ENCODE measurements around the gene DPP6.

Gene DPP6

DNA sequence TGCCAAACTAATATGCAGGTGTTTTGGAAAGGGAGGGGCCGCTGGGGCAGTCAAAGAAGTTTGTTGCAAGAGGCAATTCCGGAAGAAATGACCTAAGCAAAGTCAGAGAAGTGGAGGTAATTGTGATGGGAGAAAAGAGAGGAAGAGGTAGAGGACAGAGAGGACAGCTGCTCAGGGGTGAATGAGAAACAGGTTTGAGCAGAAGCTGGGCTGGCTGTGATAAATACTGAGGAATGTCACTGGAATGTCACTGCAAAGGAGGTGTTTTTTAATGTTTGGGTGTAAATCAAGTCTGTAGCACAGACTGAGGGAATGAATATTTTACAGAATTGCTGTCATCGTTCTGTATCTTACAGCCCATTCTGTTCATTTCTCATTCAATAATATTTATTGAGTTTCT lies 207.2 kb downstream of the DPP6 start:
- FAIRE-seq (no peak), DNase-seq (ENCODE audit: insufficient read length, low spot score) (no peak)
- no peak for TF ChIP-seq POLR2A (IDR thresholded peaks at IDR 0.05; ENCODE audit: low read depth, low read length)
- TF ChIP-seq POU2F2 (IDR thresholded peaks at IDR 0.05; ENCODE audit: low read depth, low read length), result no peak
- no peak for TF ChIP-seq SPI1 (IDR thresholded peaks at IDR 0.05; ENCODE audit: low read depth, low read length)
- TF ChIP-seq POLR2AphosphoS5 (IDR thresholded peaks at IDR 0.05; ENCODE audit: low read depth, low read length), result no peak
- no peak for TF ChIP-seq PAX5 (IDR thresholded peaks at IDR 0.05; ENCODE audit: insufficient read depth, low read length, severe bottlenecking)
- TF ChIP-seq TAF1 (IDR thresholded peaks at IDR 0.05; ENCODE audit: low read depth, low read length), result no peak

DNA sequence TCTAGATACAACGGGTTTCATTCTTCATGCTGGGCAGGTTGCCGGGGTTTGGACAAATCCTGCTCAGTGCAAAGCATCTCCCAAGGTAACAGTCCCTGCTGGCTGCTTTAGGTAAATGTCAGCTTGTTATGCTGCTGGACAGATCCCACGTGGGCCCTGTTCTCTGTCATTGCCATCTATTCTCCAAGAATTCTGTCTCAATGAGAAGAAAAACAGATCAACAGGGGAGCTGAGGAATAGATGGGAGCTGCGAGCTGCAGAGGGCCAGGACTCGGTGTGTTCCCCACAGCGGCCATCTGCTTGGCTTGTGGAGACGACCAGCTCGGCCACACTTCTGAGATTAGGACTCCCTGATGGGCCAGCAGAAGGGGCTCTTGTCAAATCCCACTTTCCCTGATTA lies 235.2 kb downstream of the DPP6 start:
- FAIRE-seq, result no peak
- no peak for DNase-seq (ENCODE audit: insufficient read length, low spot score)
- TF ChIP-seq POU2F2 (IDR thresholded peaks at IDR 0.05; ENCODE audit: low read depth, low read length), result no peak
- TF ChIP-seq SPI1 (IDR thresholded peaks at IDR 0.05; ENCODE audit: low read depth, low read length), result no peak
- no peak for TF ChIP-seq TAF1 (IDR thresholded peaks at IDR 0.05; ENCODE audit: low read depth, low read length)
- no peak for TF ChIP-seq PAX5 (IDR thresholded peaks at IDR 0.05; ENCODE audit: insufficient read depth, low read length, severe bottlenecking)
- TF ChIP-seq POLR2A (IDR thresholded peaks at IDR 0.05; ENCODE audit: low read depth, low read length), result no peak
- TF ChIP-seq POLR2AphosphoS5 (IDR thresholded peaks at IDR 0.05; ENCODE audit: low read depth, low read length), result no peak

DNA sequence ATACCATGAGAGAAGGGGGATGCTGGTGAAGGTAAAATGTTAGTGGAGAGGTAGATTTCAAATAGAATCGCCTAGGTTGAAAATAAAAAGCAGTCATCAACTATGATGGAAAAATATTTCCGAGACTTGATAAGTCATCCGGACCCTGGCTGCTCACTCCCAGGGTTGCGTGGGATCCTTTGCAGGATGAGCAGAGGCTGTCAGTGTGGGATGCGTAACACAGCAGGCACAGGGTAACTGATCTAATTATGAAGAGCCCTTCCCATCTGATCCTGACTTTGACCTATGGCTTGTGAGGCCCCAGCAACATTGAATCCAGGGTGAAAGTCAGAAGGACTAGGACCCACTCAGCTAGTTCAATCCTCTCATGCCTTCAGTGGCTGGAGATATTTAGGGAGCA lies 236.9 kb downstream of the DPP6 start:
- FAIRE-seq (no peak), DNase-seq (ENCODE audit: insufficient read length, low spot score) (no peak)
- TF ChIP-seq PAX5 (IDR thresholded peaks at IDR 0.05; ENCODE audit: insufficient read depth, low read length, severe bottlenecking) (no peak), POU2F2 (IDR thresholded peaks at IDR 0.05; ENCODE audit: low read depth, low read length) (no peak), TAF1 (IDR thresholded peaks at IDR 0.05; ENCODE audit: low read depth, low read length) (no peak), POLR2A (IDR thresholded peaks at IDR 0.05; ENCODE audit: low read depth, low read length) (no peak), POLR2AphosphoS5 (IDR thresholded peaks at IDR 0.05; ENCODE audit: low read depth, low read length) (no peak), SPI1 (IDR thresholded peaks at IDR 0.05; ENCODE audit: low read depth, low read length) (no peak)

DNA sequence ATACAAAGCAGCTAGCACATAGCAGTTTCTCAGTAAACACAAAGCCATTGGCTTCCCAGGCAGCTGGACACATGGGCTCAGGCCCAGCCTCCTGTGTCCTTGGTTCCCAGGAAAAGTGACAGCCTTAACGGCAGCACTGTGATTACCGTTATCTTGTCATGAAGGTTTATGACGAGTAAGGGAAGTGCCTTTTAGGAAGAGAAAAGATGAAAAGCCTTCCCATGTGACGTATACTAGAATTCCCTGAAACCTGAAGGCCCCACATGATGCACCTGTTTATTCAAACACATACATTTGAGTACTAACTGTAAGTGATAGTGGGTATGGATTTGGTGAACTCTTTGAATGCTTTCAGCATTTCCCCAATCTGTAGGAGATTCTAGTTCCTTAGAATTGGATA lies 244.2 kb downstream of the DPP6 start:
- DNase-seq (ENCODE audit: insufficient read length, low spot score) (no peak), FAIRE-seq (no peak)
- TF ChIP-seq POU2F2 (IDR thresholded peaks at IDR 0.05; ENCODE audit: low read depth, low read length), result no peak
- no peak for TF ChIP-seq PAX5 (IDR thresholded peaks at IDR 0.05; ENCODE audit: insufficient read depth, low read length, severe bottlenecking)
- TF ChIP-seq POLR2AphosphoS5 (IDR thresholded peaks at IDR 0.05; ENCODE audit: low read depth, low read length), result no peak
- no peak for TF ChIP-seq SPI1 (IDR thresholded peaks at IDR 0.05; ENCODE audit: low read depth, low read length)
- TF ChIP-seq TAF1 (IDR thresholded peaks at IDR 0.05; ENCODE audit: low read depth, low read length), result no peak
- TF ChIP-seq POLR2A (IDR thresholded peaks at IDR 0.05; ENCODE audit: low read depth, low read length), result no peak

DNA sequence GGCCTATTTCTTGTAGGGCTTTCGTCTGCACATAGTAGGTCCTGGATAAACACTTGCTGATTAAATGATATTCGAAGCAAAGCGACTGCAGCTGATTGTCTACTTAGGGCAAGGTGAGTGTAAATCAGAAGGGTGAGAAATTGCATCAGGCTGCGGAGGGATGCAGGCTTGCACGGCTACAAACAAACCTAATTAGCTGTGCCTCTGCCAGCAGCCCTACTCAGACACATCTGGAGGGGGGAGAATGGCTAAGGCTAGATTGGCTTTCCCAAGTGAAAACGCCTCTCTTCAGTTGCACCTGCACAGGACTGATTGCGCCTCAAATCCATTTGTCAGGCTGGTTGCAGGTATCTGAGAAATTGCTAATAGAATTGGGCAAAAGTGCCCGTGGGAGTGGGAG lies 247.5 kb downstream of the DPP6 start:
- DNase-seq (ENCODE audit: insufficient read length, low spot score), result no peak
- no peak for FAIRE-seq
- TF ChIP-seq SPI1 (IDR thresholded peaks at IDR 0.05; ENCODE audit: low read depth, low read length), result no peak
- TF ChIP-seq PAX5 (IDR thresholded peaks at IDR 0.05; ENCODE audit: insufficient read depth, low read length, severe bottlenecking), result no peak
- no peak for TF ChIP-seq TAF1 (IDR thresholded peaks at IDR 0.05; ENCODE audit: low read depth, low read length)
- no peak for TF ChIP-seq POLR2AphosphoS5 (IDR thresholded peaks at IDR 0.05; ENCODE audit: low read depth, low read length)
- no peak for TF ChIP-seq POLR2A (IDR thresholded peaks at IDR 0.05; ENCODE audit: low read depth, low read length)
- TF ChIP-seq POU2F2 (IDR thresholded peaks at IDR 0.05; ENCODE audit: low read depth, low read length), result no peak

DNA sequence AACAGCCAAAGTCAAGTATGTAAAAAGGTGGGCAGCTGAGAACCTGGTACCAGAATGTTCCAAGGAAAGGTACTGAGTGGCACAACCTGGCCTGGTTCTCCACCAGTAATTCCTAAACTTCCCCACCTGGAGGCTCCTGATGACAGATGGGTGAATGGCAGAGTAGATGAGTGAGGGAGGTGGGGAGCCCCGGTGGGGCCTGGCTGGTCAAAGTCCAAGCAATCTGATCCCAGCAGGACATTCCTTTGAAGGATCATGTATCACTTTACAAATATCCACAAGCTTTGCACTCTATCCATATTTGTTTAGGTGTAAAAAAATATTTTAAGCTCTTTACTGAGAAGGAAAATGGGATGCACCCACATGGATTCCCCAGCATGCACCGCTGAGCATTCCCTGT lies 250.2 kb downstream of the DPP6 start:
- TF ChIP-seq POU2F2 (IDR thresholded peaks at IDR 0.05; ENCODE audit: low read depth, low read length), result no peak
- TF ChIP-seq POLR2AphosphoS5 (IDR thresholded peaks at IDR 0.05; ENCODE audit: low read depth, low read length), result no peak
- TF ChIP-seq TAF1 (IDR thresholded peaks at IDR 0.05; ENCODE audit: low read depth, low read length), result no peak
- no peak for TF ChIP-seq POLR2A (IDR thresholded peaks at IDR 0.05; ENCODE audit: low read depth, low read length)
- FAIRE-seq, result no peak
- DNase-seq (ENCODE audit: insufficient read length, low spot score), result no peak

DNA sequence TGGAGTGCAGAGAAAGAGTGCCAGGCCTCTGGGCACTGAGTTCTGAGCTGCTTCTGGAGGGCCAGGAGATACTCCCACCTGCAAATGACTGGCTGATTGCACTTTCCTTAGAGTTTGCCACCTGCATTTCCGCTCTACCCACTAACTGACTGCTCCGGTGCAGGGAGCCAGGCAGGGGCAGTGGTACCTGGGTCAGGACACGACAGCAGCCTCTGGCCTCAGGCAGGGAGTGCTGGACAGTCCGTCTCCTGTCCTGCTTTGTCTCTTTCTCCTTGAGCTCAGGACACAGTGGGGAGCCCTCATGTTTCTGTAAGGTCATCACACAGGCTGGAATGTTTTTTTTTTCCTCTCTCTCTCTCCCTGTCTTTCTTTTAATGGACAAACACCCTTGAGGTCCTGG lies 252.0 kb downstream of the DPP6 start:
- DNase-seq (ENCODE audit: insufficient read length, low spot score), result no peak
- no peak for TF ChIP-seq TAF1 (IDR thresholded peaks at IDR 0.05; ENCODE audit: low read depth, low read length)
- TF ChIP-seq POU2F2 (IDR thresholded peaks at IDR 0.05; ENCODE audit: low read depth, low read length), result no peak
- no peak for TF ChIP-seq PAX5 (IDR thresholded peaks at IDR 0.05; ENCODE audit: insufficient read depth, low read length, severe bottlenecking)
- TF ChIP-seq POLR2AphosphoS5 (IDR thresholded peaks at IDR 0.05; ENCODE audit: low read depth, low read length), result no peak
- no peak for TF ChIP-seq SPI1 (IDR thresholded peaks at IDR 0.05; ENCODE audit: low read depth, low read length)
- no peak for TF ChIP-seq POLR2A (IDR thresholded peaks at IDR 0.05; ENCODE audit: low read depth, low read length)

DNA sequence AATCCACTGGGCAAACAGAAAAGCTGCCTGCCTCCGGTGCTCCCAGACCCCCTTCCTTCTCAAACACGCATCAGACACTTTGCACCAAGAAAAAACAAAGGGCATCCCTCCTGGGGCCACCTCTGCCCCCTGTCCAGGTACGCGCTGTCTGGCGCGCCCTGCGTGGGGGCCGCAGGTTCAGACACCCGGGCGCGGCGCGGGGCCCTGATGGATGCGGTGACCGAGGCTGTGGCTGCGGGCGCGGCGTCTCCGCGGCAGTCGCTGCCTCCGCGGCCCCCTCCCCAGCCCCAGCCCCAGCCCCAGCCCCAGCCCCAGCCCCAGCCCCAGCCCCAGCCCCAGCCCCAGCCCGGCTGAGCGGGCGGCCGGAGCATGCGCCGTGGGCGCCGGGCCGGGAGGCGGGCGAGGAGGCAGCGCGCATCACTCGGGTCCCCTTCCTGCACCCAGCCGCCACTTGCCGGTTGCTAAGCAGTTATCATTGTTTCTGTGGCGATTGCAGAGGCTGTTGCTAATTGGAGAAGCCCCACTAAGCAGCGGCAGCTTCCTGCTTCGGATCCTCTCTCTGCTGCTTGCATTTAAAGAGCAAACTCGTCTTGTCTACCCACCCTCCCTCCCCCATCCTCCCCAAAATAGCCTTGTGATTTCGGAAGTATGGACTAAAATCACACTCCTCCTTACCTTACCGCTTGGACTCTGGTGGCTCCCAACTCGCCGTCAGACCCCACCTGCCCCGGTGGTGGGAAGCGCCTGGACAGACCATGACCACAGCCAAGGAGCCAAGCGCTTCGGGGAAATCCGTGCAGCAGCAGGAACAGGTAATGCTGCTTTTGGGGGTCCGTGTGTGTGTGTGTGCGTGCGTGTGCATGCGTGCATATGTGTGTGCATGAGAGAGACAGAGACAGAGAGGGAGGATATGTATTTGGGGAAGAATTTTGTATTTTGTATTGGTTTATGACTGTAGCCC lies 252.8 kb downstream of the DPP6 start:
- FAIRE-seq (no peak), DNase-seq (ENCODE audit: insufficient read length, low spot score) (no peak)
- no peak for TF ChIP-seq PAX5 (IDR thresholded peaks at IDR 0.05; ENCODE audit: insufficient read depth, low read length, severe bottlenecking)
- no peak for TF ChIP-seq POLR2AphosphoS5 (IDR thresholded peaks at IDR 0.05; ENCODE audit: low read depth, low read length)
- TF ChIP-seq POU2F2 (IDR thresholded peaks at IDR 0.05; ENCODE audit: low read depth, low read length), result no peak
- no peak for TF ChIP-seq TAF1 (IDR thresholded peaks at IDR 0.05; ENCODE audit: low read depth, low read length)
- no peak for TF ChIP-seq POLR2A (IDR thresholded peaks at IDR 0.05; ENCODE audit: low read depth, low read length)

More for the DNA sequence above, 252.0 kb downstream of the DPP6 start:
- FAIRE-seq, result no peak

DNA sequence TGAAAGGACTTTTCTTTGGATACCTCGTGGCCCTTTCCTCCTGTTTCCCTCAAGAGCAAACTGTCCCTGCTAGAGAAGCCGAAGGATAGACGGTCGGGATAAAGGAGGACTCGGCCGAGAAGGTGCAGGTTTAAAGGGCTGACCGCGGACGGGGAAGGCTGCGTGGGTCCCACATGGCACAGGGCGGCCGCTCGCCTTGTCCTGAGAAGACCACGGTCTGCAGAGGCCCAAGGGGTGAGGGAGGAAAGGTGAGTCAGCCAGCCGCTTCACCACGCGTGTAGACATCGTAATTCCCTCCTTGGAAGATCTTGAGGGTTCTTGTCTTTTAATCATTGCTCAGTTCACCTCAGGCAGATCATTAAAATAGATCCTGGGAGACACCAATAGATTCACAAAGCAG lies 253.8 kb downstream of the DPP6 start:
- DNase-seq (ENCODE audit: insufficient read length, low spot score) (no peak), FAIRE-seq (no peak)
- TF ChIP-seq POLR2AphosphoS5 (IDR thresholded peaks at IDR 0.05; ENCODE audit: low read depth, low read length) (no peak), PAX5 (IDR thresholded peaks at IDR 0.05; ENCODE audit: insufficient read depth, low read length, severe bottlenecking) (no peak), POU2F2 (IDR thresholded peaks at IDR 0.05; ENCODE audit: low read depth, low read length) (no peak), POLR2A (IDR thresholded peaks at IDR 0.05; ENCODE audit: low read depth, low read length) (no peak), SPI1 (IDR thresholded peaks at IDR 0.05; ENCODE audit: low read depth, low read length) (no peak), TAF1 (IDR thresholded peaks at IDR 0.05; ENCODE audit: low read depth, low read length) (no peak)
